NCI-H510A (cell line): Measurements from ENCODE around the gene CLUH.
"Not testable (repeated sequence)": the region's sequence is repeated elsewhere in the genome, so short reads cannot be mapped to it uniquely, and the experiment has no call there.

Source experiments
- DNase-seq: peaks from one replicate; lab custom pipeline; 2025; lab: John Stamatoyannopoulos, UW

Gene CLUH

DNA sequence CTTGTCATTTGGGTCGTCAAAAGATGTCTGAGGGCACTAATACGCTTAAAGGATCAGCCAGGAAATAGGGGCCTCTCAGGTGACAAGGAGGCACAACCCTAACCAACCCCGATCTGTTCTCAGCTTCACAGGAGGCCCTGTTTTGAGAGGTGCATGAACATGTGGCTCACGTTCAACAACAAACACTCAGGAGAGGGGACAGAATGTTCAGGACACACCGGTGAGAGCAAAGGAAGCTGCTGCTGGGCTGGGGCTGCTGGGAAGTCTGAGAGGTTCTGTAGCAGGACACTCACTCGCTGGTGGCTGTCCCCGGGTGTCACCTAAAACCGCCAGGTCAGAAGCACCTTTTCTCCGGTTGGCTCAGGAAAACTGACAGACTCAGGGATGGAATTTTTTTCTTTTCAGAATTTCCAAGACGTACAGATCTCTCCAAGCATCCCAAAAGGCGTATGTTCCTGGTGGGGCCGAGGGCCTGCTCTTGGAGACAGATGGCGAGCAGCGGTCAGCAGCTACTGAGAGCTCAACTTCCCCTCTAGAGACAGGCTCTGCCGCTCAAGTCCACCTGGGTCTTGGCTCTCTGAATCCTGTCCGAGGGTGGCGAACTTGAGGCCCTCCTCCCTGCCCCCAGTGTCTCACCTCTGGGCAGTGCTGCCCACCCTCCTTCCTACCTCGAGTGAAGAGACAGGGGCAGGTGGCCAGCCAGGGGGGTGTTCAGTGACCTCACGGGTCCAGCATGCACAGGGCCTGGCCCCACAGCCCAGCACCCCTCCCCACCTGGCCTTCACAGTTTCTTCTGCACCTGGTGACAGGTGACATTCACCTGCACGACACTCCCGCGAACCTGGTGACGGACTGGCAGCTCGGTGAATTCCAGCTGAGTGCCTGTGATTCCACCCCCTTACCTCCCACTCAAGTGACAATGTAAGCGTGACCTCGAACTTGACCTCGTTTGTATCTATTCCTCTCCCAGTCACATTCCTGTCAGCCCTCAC, 22.9 kb downstream of the CLUH start:
- peak; percentile 62 for DNase-seq

GRCh38 chr17:2687074-2687418, 24.5 kb downstream of the CLUH start:
- DNase-seq = no peak

DNA sequence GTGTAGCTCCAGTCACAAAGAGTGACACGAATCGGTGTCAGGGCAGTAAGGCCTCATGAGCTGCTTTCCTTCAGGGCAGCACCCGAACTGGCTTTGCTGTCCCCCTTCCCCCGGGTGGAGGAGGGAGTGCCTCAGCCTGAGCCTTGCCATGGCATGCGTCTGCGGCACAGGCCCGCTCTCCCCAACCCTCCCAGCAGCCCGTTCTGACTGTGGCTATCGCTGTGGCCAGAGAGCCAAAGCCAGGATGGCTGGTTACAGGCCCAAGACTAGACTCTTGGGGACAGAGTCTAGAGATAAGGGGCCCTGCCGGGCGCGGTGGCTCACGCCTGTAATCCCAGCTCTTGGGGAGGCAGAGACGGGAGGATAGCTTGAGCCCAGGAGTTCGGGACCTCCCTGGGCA, 25.9 kb downstream of the CLUH start:
- DNase-seq = no peak

GRCh38 chr17:2684549-2684948, 27.0 kb downstream of the CLUH start:
- DNase-seq = no peak

DNA sequence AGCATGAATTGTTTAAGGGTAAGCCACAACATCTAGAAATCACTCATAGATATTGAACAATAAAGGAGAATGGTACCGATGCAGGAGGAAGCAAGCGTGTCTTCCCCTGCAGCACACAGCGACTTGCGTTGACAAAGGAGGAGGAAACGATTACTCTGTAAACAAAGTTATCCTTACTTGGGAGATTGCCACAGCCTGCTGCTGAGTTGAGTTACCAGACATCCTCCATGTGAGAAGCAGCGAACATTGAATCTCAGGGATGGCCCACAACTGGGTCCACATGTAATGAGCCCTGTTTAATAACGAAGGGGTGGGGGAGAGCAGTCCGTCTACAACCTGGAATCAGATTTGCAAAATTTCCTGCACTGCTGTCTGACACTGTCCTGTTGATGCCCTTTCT, 27.7 kb downstream of the CLUH start:
- DNase-seq = no peak

GRCh38 chr17:2682176-2682938, 29.2 kb downstream of the CLUH start:
- no peak for DNase-seq

DNA sequence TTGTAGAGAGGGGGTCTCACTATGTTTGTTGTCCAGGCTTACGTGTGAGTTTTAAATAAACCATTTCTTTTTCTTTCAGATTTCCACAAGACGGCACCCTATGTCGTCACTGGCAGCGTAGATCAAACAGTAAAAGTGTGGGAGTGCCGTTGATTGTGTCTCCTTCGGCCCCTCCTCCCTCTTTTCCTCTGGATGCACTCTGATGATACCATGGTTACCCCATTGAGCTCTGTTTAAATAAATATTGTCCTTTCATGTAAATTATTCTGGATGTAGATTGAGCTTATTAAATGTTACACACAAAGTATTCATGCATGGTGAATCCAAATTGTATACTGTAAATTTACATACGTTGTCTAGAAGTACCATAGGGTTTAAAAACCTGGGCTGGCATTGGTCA, 29.9 kb downstream of the CLUH start:
- DNase-seq = no peak

GRCh38 chr17:2680961-2681360, 30.6 kb downstream of the CLUH start:
- no peak for DNase-seq

GRCh38 chr17:2679247-2679646, 32.3 kb downstream of the CLUH start:
- not testable (repeated sequence) for DNase-seq

DNA sequence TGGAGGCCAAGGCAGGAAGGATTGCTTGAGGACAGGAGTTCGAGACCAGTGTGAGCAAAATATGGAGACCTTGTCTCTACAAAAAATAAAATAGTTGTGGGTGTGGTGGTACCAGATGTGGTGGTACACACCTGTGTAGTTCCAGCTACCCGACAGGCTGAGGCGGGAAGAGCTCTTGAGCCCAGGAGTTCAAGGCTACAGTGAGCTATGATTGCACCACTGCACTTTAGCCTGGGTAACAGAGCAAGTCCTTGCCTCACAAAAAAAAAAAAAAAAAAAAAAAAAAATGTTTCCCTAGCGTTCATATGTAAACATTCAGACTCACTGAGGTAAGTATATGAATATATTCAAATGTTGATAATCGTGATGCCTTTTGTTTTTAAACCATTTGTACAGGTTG, 39.5 kb downstream of the CLUH start:
- no peak for DNase-seq

GRCh38 chr17:2660410-2660809, 51.2 kb downstream of the CLUH start:
- not testable (repeated sequence) for DNase-seq

GRCh38 chr17:2659337-2659736, 52.2 kb downstream of the CLUH start:
- not testable (repeated sequence) for DNase-seq

GRCh38 chr17:2656283-2656682, 55.3 kb downstream of the CLUH start:
- DNase-seq = no peak

GRCh38 chr17:2655546-2655945, 56.0 kb downstream of the CLUH start:
- DNase-seq = no peak

DNA sequence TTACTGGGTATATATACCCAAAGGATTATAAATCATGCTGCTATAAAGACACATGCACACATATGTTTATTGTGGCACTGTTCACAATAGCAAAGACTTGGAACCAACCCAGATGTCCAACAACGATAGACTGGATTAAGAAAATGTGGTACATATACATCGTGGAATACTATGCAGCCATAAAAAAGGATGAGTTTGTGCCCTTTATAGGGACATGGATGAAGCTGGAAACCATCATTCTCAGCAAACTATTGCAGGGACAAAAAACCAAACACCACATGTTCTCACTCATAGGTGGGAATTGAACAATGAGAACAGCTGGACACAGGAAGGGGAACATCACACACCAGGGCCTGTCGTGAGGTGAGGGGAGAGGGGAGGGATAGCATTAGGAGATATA, 58.7 kb downstream of the CLUH start:
- DNase-seq = not testable (repeated sequence)

GRCh38 chr17:2649191-2649590, 62.4 kb downstream of the CLUH start:
- no peak for DNase-seq

- DNase-seq = no peak
Observed at GRCh38 chr17:2647957-2648356, 63.6 kb downstream of the CLUH start.

DNA sequence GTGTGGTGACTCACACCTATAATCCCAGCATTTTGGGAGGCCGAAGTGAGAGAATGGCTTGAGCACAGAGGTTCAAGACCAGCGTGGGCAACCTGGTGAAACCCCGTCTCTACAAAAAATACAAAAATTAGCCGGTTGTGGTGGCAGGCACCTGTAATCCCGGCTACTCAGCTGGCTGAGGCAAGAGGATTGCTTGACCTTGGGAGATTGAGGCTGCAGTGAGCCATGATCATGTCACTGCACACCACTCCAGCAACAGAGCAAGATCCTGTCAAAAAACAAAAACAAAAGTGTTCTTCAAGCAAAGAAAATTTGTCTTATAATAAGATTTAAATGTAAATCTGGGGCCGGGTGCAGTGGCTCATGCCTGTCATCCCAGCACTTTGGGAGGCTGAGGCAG, 66.6 kb downstream of the CLUH start:
- DNase-seq = no peak
